Kidney (tissue), 14 donors: ENCODE results near the gene TRRAP. TPM values are rescaled to one million over a fixed set of nuclear protein-coding genes. Genes with fewer than 3 reads are reported as not detected.

Experiments used
- DNase-seq, 5 donors: peaks; one replicate each; pipeline ENCODE4 v3.0.0-alpha.2; 2013 to 2020
- FAIRE-seq: peaks from 2 replicates; lab custom pipeline; 2012; peaks lifted over from hg19 to GRCh38; lab: Jason Lieb, UNC
- H3K27ac ChIP-seq, 2 donors: one replicate each; pipeline ENCODE4 v1.7.0; 2013; ENCODE audit warnings: low read depth in 2 of 2, low read length in 2 of 2, inconsistent platforms in 1 of 2
- H3K27me3 ChIP-seq: one replicate; pipeline ENCODE4 v1.7.1; 2013; ENCODE audit warnings: low read length, inconsistent platforms; ENCODE audit not compliant: control insufficient read depth, insufficient read depth
- H3K36me3 ChIP-seq, 3 donors: one replicate each; pipeline versions ENCODE4 v1.7.0 to v1.7.1; 2013; ENCODE audit warnings: low read length in 3 of 3, control low read depth in 1 of 3, inconsistent platforms in 1 of 3; ENCODE audit not compliant: insufficient read depth in 3 of 3, control insufficient read depth in 2 of 3
- H3K4me1 ChIP-seq, 3 donors: one replicate each; pipeline versions ENCODE4 v1.7.0 to v1.7.1; 2013; ENCODE audit warnings: low read length in 3 of 3, inconsistent platforms in 1 of 3, low read depth in 1 of 3; ENCODE audit not compliant: control insufficient read depth in 2 of 3, insufficient read depth in 2 of 3
- H3K4me3 ChIP-seq, 3 donors: one replicate each; pipeline versions ENCODE4 v1.7.0 to v1.8.1; 2013; ENCODE audit warnings: low read length in 3 of 3, control low read depth in 1 of 3, inconsistent platforms in 1 of 3
- H3K9ac ChIP-seq, 3 donors: one replicate each; pipeline versions ENCODE4 v1.7.0 to v1.7.1; 2013; ENCODE audit warnings: low read length in 3 of 3, control low read depth in 1 of 3, inconsistent platforms in 1 of 3
- H3K9me3 ChIP-seq, 3 donors: one replicate each; pipeline versions ENCODE4 v1.7.0 to v1.7.1; 2013; ENCODE audit warnings: low read length in 3 of 3, control low read depth in 1 of 3, inconsistent platforms in 1 of 3; ENCODE audit not compliant: control insufficient read depth in 2 of 3, insufficient read depth in 1 of 3
- CTCF ChIP-seq: IDR thresholded peaks from 3 replicates; pipeline ENCODE4 v1.5.1; 2012; ENCODE audit warnings: mild to moderate bottlenecking, moderate library complexity, borderline replicate concordance; ENCODE audit not compliant: insufficient read depth; ENCODE audit errors: extremely low read depth
- intact Hi-C: fragments of 100-400 bp; cut with DNase I; formaldehyde crosslinking; loops from one replicate; pipeline ENCODE4 v1.11.1; 2022
- polyA plus RNA-seq: library from polyadenylated mRNA; stranded (reverse); fragments of 350-450 nt; fragmentation: Illumina TruSeq; extraction: RNeasy Lipid Tissue Mini Kit (QIAGEN cat#74804); gene quantifications from one replicate; pipeline ENCODE4 v1.2.3, GENCODE V29; 2014; ENCODE audit warnings: low read depth, low replicate concordance; ENCODE audit not compliant: insufficient read depth
- total RNA-seq: library from RNA; stranded (reverse); fragmentation: NEBNext Ultra II Directional; extraction: Animal tissue kit (Norgen Biotek cat#: 25700); gene quantifications from one replicate; pipeline ENCODE4 v1.2.1, GENCODE V29; 2021
- donor health status: control.
- donor health status: control.
- donor health status: control.
- donor health status: control.
- donor health status: control.
- donor health status: DM: yes; HTN: yes; CAD: no.
- donor health status: Normal renal cell carcinoma (clear cell type).

The TRRAP gene
- total and polyA plus RNA-seq, 2 donors from 2014 or later: 7.0 to 47.7 TPM

GRCh38 chr7:98866351-98866750 lies 12.0 kb upstream of the TRRAP start:
- Histone ChIP-seq H3K4me1 (peaks cover 0 to 3% (median 0%) of the 10 kb centered on the region in 3 donors), H3K27me3 (peaks cover 5% of the 10 kb centered on the region), H3K9me3 (no peaks in the 10 kb centered on the region), H3K27ac (no peak overlapping the region), H3K4me3 (no peak overlapping the region), H3K9ac (no peak overlapping the region), H3K36me3 (no peaks in the 10 kb centered on the region)
- DNase-seq (no peak), FAIRE-seq (no peak)
- intact Hi-C loops: no loop called here
- TF ChIP-seq CTCF: no peak

- H3K27ac ChIP-seq: no peak overlapping the region
- TF ChIP-seq CTCF: no peak
- no peaks in the 10 kb centered on the region for H3K9me3 ChIP-seq
- no peak overlapping the region for H3K4me3 ChIP-seq
- H3K4me1 ChIP-seq: peaks cover 0 to 3% (median 0%) of the 10 kb centered on the region in 3 donors
- H3K9ac ChIP-seq: no peak overlapping the region
- intact Hi-C loops: no loop called here
- peaks cover 5% of the 10 kb centered on the region for H3K27me3 ChIP-seq
- no peaks in the 10 kb centered on the region for H3K36me3 ChIP-seq
- peak in 2 of 5 donors; percentile 23 to 29 for DNase-seq
- FAIRE-seq: no peak
Measured at GRCh38 chr7:98866765-98867164, 11.6 kb upstream of the TRRAP start.

- H3K9me3 ChIP-seq: no peaks in the 10 kb centered on the region
- peaks cover 0 to 3% (median 0%) of the 10 kb centered on the region in 3 donors for H3K4me1 ChIP-seq
- H3K4me3 ChIP-seq: no peak overlapping the region
- peaks cover 5% of the 10 kb centered on the region for H3K27me3 ChIP-seq
- intact Hi-C loops: no loop called here
- no peak overlapping the region for H3K27ac ChIP-seq
- no peak for TF ChIP-seq CTCF
- no peak overlapping the region for H3K9ac ChIP-seq
- no peaks in the 10 kb centered on the region for H3K36me3 ChIP-seq
- no peak for FAIRE-seq
- DNase-seq: no peak
Measured at GRCh38 chr7:98868450-98868849, 9.9 kb upstream of the TRRAP start.

- FAIRE-seq (no peak), DNase-seq (peak in 2 of 5 donors; percentile 55 to 64)
- Histone ChIP-seq H3K27ac (no peak overlapping the region), H3K9me3 (no peaks in the 10 kb centered on the region), H3K9ac (no peak overlapping the region), H3K4me3 (no peak overlapping the region), H3K36me3 (no peaks in the 10 kb centered on the region), H3K4me1 (peaks cover 0 to 3% (median 0%) of the 10 kb centered on the region in 3 donors), H3K27me3 (peaks cover 5% of the 10 kb centered on the region)
- intact Hi-C loops: no loop called here
- no peak for TF ChIP-seq CTCF
Measured at GRCh38 chr7:98869027-98869596, 9.2 kb upstream of the TRRAP start.
